Measurements from ENCODE around the gene TXNDC17. TPM values are rescaled to one million over a fixed set of nuclear protein-coding genes. Genes with fewer than 3 reads are reported as not detected.

Gene TXNDC17
- 148 and 248 TPM in 2 replicates for total RNA-seq

GRCh38 chr17:6640536-6641246 is at the start of gene TXNDC17, which contains the start of gene KIAA0753:
Gene TXNDC17, plus strand, starts transcription at chr17:6641060. Its CDS starts 23 bp downstream, at chr17:6641083.
Gene KIAA0753, minus strand, starts transcription at chr17:6640711. Its CDS starts 5,608 bp downstream, at chr17:6635103.

GRCh38 chr17:6651354-6651918 is 10.6 kb downstream of the TXNDC17 start, which contains the start of the genes C17orf100 and MED31:
Gene C17orf100, plus strand, starts transcription at chr17:6651762. Its CDS starts 152 bp downstream, at chr17:6651914.
Gene MED31, minus strand, starts transcription at chr17:6651605. Its CDS starts 77 bp downstream, at chr17:6651528.

Other genes starting within 250 kb of the TXNDC17 start
- not detected in 2 replicates for gene AIPL1, start 205.9 kb upstream of the TXNDC17 start, total RNA-seq
- 37.6 and 38.3 TPM in 2 replicates for gene PIMREG, start 196.6 kb upstream of the TXNDC17 start, total RNA-seq
- 1.0 and 1.6 TPM in 2 replicates for gene PITPNM3, start 84.5 kb upstream of the TXNDC17 start, total RNA-seq
- gene KIAA0753, start 349 bp upstream of the TXNDC17 start, total RNA-seq: 9.3 and 11.7 TPM in 2 replicates
- gene MED31, start 10.5 kb downstream of the TXNDC17 start, total RNA-seq: 16.0 and 22.1 TPM in 2 replicates
- 0.40 and 0.91 TPM in 2 replicates for gene C17orf100, start 10.7 kb downstream of the TXNDC17 start, total RNA-seq
- gene SLC13A5, start 72.3 kb downstream of the TXNDC17 start, total RNA-seq: 1.7 TPM in 1 of 2 replicates, not detected in the other
- gene XAF1, start 115.0 kb downstream of the TXNDC17 start, total RNA-seq: 0.64 and 10.9 TPM in 2 replicates
- 0.52 TPM in 1 of 2 replicates, not detected in the other for gene FBXO39, start 135.2 kb downstream of the TXNDC17 start, total RNA-seq
- gene TEKT1, start 190.7 kb downstream of the TXNDC17 start, total RNA-seq: not detected in 2 replicates

All from epithelial cell of alveolus of lung (primary cell).